ENCODE measurements around the gene PIAS4. TPM values are rescaled to one million over a fixed set of nuclear protein-coding genes. Genes with fewer than 3 reads are reported as not detected.

The PIAS4 gene
- total RNA-seq, 1 donor from 2014 or later: 26.0 TPM

DNA sequence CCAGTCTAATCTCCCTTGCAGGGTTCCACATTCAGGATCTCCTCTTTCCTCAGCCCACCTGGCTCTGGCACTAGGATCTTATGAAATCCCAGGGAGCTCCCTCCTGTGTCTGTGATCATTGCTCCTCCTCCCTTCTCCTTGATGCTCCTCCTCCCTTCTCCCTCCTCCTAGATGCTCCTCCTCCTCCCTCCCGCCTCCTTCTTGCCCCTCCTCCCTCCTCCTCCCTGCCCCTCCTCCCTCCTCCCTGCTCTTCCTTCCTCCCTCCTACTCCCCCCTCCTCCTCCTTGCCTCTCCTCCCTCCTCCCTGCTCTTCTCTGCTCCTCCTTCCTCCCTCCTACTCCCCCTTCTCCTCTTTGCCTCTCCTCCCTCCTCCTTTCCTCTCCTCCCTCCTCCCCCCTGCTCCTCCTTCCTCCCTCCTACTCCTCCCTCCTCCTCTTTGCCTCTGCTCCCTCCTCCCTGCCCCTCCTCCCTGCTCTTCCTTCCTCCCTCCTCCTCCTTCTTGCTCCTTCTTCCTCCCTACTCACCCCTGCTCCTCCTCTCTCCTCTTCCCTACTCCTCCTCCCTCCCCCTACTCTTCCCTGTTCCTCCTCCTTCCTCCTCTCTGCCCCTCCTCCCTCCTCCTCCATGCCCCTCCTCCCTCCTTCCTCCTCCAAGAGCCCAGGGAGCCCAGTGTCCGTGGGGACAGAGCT lies 74.0 kb downstream of the PIAS4 start:
- no peak overlapping the region for H3K27ac ChIP-seq (ENCODE audit: low read depth, low read length)
- H3K79me2 ChIP-seq (ENCODE audit: insufficient read depth, low read length): no peaks in the 10 kb centered on the region
- H3K4me3 ChIP-seq (ENCODE audit: insufficient read depth, low read depth, low read length): no peak overlapping the region
- H3K9ac ChIP-seq (ENCODE audit: low read length): no peak overlapping the region
- no peaks in the 10 kb centered on the region for H3K27me3 ChIP-seq (ENCODE audit: insufficient read depth, low read length)
- Mint-ChIP-seq H3K4me1 (ENCODE audit: low read depth, unreplicated experiment) (no peaks in the 10 kb centered on the region), H3K9me3 (ENCODE audit: unreplicated experiment) (no peaks in the 10 kb centered on the region), H3K27ac (ENCODE audit: unreplicated experiment) (no peak overlapping the region), H3K36me3 (ENCODE audit: low read depth, unreplicated experiment) (no peaks in the 10 kb centered on the region), H3K4me3 (ENCODE audit: unreplicated experiment) (no peak overlapping the region), H3K27me3 (ENCODE audit: low read depth, unreplicated experiment) (peaks cover 2% of the 10 kb centered on the region)
- TF ChIP-seq EZH2 (IDR thresholded peaks at IDR 0.05; ENCODE audit: insufficient read depth, low read length): no peak
- TF ChIP-seq, protein P1, sequence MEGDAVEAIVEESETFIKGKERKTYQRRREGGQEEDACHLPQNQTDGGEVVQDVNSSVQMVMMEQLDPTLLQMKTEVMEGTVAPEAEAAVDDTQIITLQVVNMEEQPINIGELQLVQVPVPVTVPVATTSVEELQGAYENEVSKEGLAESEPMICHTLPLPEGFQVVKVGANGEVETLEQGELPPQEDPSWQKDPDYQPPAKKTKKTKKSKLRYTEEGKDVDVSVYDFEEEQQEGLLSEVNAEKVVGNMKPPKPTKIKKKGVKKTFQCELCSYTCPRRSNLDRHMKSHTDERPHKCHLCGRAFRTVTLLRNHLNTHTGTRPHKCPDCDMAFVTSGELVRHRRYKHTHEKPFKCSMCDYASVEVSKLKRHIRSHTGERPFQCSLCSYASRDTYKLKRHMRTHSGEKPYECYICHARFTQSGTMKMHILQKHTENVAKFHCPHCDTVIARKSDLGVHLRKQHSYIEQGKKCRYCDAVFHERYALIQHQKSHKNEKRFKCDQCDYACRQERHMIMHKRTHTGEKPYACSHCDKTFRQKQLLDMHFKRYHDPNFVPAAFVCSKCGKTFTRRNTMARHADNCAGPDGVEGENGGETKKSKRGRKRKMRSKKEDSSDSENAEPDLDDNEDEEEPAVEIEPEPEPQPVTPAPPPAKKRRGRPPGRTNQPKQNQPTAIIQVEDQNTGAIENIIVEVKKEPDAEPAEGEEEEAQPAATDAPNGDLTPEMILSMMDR (IDR thresholded peaks at IDR 0.05; ENCODE audit: insufficient read depth, low read depth, low read length): no peak
- H3K4me2 ChIP-seq (ENCODE audit: low read length): no peak overlapping the region
- H3K36me3 ChIP-seq (ENCODE audit: insufficient read depth, low read length): no peaks in the 10 kb centered on the region
- no peaks in the 10 kb centered on the region for H3K4me1 ChIP-seq (ENCODE audit: insufficient read depth, low read length)
- no peaks in the 10 kb centered on the region for H3K9me3 ChIP-seq (ENCODE audit: insufficient read depth, low read depth, low read length)
- FAIRE-seq (no peak), DNase-seq (ENCODE audit: low read depth) (no peak)
- no peak overlapping the region for H2AFZ ChIP-seq (ENCODE audit: low read depth, low read length)
- no peaks in the 10 kb centered on the region for H4K20me1 ChIP-seq (ENCODE audit: insufficient read depth, low read length)

DNA sequence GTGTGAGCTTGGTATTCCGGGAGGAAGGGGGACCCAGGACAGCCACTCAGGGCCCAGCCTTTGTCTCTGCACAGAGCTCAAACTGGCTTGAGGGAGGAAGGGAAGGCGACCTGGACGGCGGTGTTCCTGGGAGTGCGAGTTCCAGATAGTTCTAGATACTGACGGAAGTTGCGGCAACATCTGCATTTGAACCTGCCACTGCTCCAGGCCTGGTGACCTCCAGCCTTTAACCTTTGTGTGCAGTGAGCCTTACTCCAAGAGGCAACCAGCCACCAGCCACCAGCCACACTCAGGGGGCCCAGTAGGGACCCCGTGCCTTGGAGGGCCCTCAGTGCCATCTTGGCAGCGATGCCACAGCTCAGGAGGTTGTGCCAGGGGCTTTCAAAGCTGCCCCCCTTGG lies 74.6 kb downstream of the PIAS4 start:
- Mint-ChIP-seq H3K9me3 (ENCODE audit: unreplicated experiment) (no peaks in the 10 kb centered on the region), H3K4me1 (ENCODE audit: low read depth, unreplicated experiment) (no peaks in the 10 kb centered on the region), H3K27me3 (ENCODE audit: low read depth, unreplicated experiment) (no peaks in the 10 kb centered on the region), H3K27ac (ENCODE audit: unreplicated experiment) (no peak overlapping the region), H3K36me3 (ENCODE audit: low read depth, unreplicated experiment) (no peaks in the 10 kb centered on the region), H3K4me3 (ENCODE audit: unreplicated experiment) (no peak overlapping the region)
- TF ChIP-seq, protein P1 (IDR thresholded peaks at IDR 0.05; ENCODE audit: insufficient read depth, low read depth, low read length): no peak
- TF ChIP-seq EZH2 (IDR thresholded peaks at IDR 0.05; ENCODE audit: insufficient read depth, low read length): no peak
- H3K4me3 ChIP-seq (ENCODE audit: insufficient read depth, low read depth, low read length): no peak overlapping the region
- H3K4me2 ChIP-seq (ENCODE audit: low read length): no peak overlapping the region
- H4K20me1 ChIP-seq (ENCODE audit: insufficient read depth, low read length): no peaks in the 10 kb centered on the region
- DNase-seq (ENCODE audit: low read depth): no peak
- no peaks in the 10 kb centered on the region for H3K9me3 ChIP-seq (ENCODE audit: insufficient read depth, low read depth, low read length)
- no peaks in the 10 kb centered on the region for H3K27me3 ChIP-seq (ENCODE audit: insufficient read depth, low read length)
- no peaks in the 10 kb centered on the region for H3K36me3 ChIP-seq (ENCODE audit: insufficient read depth, low read length)
- no peaks in the 10 kb centered on the region for H3K4me1 ChIP-seq (ENCODE audit: insufficient read depth, low read length)
- FAIRE-seq: no peak
- H3K79me2 ChIP-seq (ENCODE audit: insufficient read depth, low read length): no peaks in the 10 kb centered on the region
- no peak overlapping the region for H2AFZ ChIP-seq (ENCODE audit: low read depth, low read length)
- H3K27ac ChIP-seq (ENCODE audit: low read depth, low read length): no peak overlapping the region
- H3K9ac ChIP-seq (ENCODE audit: low read length): no peak overlapping the region

Measured in astrocyte (in vitro differentiated cells and primary cell).